GM10266 (cell line): ENCODE results near the gene ELK4.
A peak's percentile ranks its signal among the peaks of the same experiment; 100 is the strongest.

Experiments
- DNase-seq: peaks from one replicate; pipeline ENCODE4 v3.0.0; 2012; ENCODE audit errors: extremely low spot score
- CTCF ChIP-seq: IDR thresholded peaks from 2 replicates; pipeline ENCODE4 v1.5.1; 2012; ENCODE audit warnings: mild to moderate bottlenecking, low read depth; ENCODE audit not compliant: control insufficient read depth, insufficient read depth; ENCODE audit errors: missing control alignments

The ELK4 gene

GRCh38 chr1:205571747-205572146 lies 60.1 kb downstream of the ELK4 start:
- DNase-seq: no peak
- TF ChIP-seq CTCF: no peak

GRCh38 chr1:205570796-205571537 lies 60.8 kb downstream of the ELK4 start:
- DNase-seq: no peak
- no peak for TF ChIP-seq CTCF

- no peak for DNase-seq
- no peak for TF ChIP-seq CTCF
These were observed 61.7 kb downstream of the ELK4 start for GRCh38 chr1:205570173-205570501.

GRCh38 chr1:205569411-205570172 lies 62.2 kb downstream of the ELK4 start:
- no peak for TF ChIP-seq CTCF
- DNase-seq: no peak

- TF ChIP-seq CTCF: no peak
- peak; percentile 35 for DNase-seq
These were observed 63.1 kb downstream of the ELK4 start for GRCh38 chr1:205568469-205569361.

GRCh38 chr1:205568135-205568468 lies 63.7 kb downstream of the ELK4 start:
- no peak for TF ChIP-seq CTCF
- DNase-seq: no peak
